Neural cell (in vitro differentiated cells): ENCODE data around the gene ZNF804B.

Source experiments
- CTCF ChIP-seq: fragments of 450-650 bp; IDR thresholded peaks from 2 replicates; pipeline ENCODE4 v1.5.1; 2014; ENCODE audit warnings: antibody characterized with exemption, mild to moderate bottlenecking, moderate library complexity; ENCODE audit not compliant: poor library complexity, severe bottlenecking
- EZH2 ChIP-seq: fragments of 200-600, 300-800 bp; shearing (Covaris generic), sonication (generic); IDR thresholded peaks from 2 replicates; pipeline ENCODE4 v1.6.1; 2014; ENCODE audit warnings: antibody characterized with exemption, low read length, borderline replicate concordance, mild to moderate bottlenecking; ENCODE audit not compliant: insufficient read depth, poor library complexity, severe bottlenecking
- POLR2AphosphoS5 ChIP-seq: IDR thresholded peaks from 2 replicates; pipeline ENCODE4 v1.6.1; 2012
- RAD21 ChIP-seq: fragments of 450-650 bp; conservative IDR thresholded peaks from 2 replicates; pipeline ENCODE4 v1.6.1; 2014; ENCODE audit warnings: antibody characterized with exemption, mild to moderate bottlenecking, moderate library complexity
- TAF1 ChIP-seq: IDR thresholded peaks from 2 replicates; pipeline ENCODE4 v1.6.1; 2012; ENCODE audit warnings: low read depth

GRCh38 chr7:89259085-89259484, 499.6 kb downstream of the ZNF804B start:
- TF ChIP-seq RAD21 = no peak
- TF ChIP-seq EZH2 = no peak
- no peak for TF ChIP-seq POLR2AphosphoS5
- TF ChIP-seq CTCF = no peak
- TF ChIP-seq TAF1 = no peak
